ENCODE results near the gene SLC2A13.
"Not testable (repeated sequence)": the region's sequence is repeated elsewhere in the genome, so short reads cannot be mapped to it uniquely, and the experiment has no call there.

DNA sequence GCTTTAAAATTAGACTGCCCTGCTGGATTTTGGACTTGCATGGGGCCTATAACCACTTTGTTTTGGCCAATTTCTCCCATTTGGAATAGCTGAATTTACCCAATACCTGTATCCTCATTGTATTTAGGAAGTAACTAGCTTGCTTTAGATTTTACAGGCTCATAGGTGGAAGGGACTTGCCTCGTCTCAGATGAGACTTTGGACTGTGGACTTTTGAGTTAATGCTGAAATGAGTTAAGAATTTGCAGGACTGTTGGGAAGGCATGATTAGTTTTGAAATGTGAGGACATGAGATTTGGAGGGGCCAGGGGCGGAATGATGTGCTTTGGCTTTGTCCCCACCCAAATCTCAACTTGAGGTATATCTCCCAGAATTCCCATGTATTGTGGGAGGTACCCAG lies 320.1 kb downstream of the SLC2A13 start:
- not testable (repeated sequence) for TF ChIP-seq CTCF (IDR thresholded peaks at IDR 0.05; ENCODE audit: low read depth, low read length); POLR2A (IDR thresholded peaks at IDR 0.05; ENCODE audit: extremely low read depth, insufficient read length); MYC (IDR thresholded peaks at IDR 0.05; ENCODE audit: low read depth, low read length)
- TF ChIP-seq, protein P1, sequence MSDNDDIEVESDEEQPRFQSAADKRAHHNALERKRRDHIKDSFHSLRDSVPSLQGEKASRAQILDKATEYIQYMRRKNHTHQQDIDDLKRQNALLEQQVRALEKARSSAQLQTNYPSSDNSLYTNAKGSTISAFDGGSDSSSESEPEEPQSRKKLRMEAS (IDR thresholded peaks at IDR 0.05; ENCODE audit: low read depth, low read length): not testable (repeated sequence)

All from NB4 (cell line).